Central memory CD8-positive, alpha-beta T cell (primary cell): ENCODE measurements around the gene COL6A1.
"Not testable (repeated sequence)": the region's sequence is repeated elsewhere in the genome, so short reads cannot be mapped to it uniquely, and the experiment has no call there.

Source experiments
- ATAC-seq: fragments of 150-1000 bp; cut with Tn5 transposase; replicated peaks from 2 replicates; pipeline ENCODE4 v1.10.0; 2022; ENCODE audit warnings: mild to moderate bottlenecking, moderate FRiP score, moderate number of reproducible peaks; ENCODE audit not compliant: poor library complexity, severe bottlenecking; ENCODE audit errors: extremely low read depth
- DNase-seq, 2 donors: peaks; one replicate each; pipeline ENCODE4 v3.0.0; 2021; ENCODE audit warnings: low spot score in 2 of 2
- H3K27ac Mint-ChIP-seq: one replicate; pipeline ENCODE4 v1.8.0; 2022; ENCODE audit warnings: low read depth, mild to moderate bottlenecking, moderate library complexity, mixed read lengths
- H3K27me3 Mint-ChIP-seq: one replicate; pipeline ENCODE4 v1.8.0; 2022; ENCODE audit warnings: mixed read lengths
- H3K36me3 Mint-ChIP-seq: one replicate; pipeline ENCODE4 v1.8.0; 2022; ENCODE audit warnings: mild to moderate bottlenecking, moderate library complexity, mixed read lengths; ENCODE audit not compliant: insufficient read depth
- H3K4me1 Mint-ChIP-seq: one replicate; pipeline ENCODE4 v1.8.0; 2022; ENCODE audit warnings: mixed read lengths
- H3K4me3 Mint-ChIP-seq: one replicate; pipeline ENCODE4 v1.8.0; 2022; ENCODE audit warnings: mild to moderate bottlenecking, moderate library complexity, mixed read lengths
- H3K9me3 Mint-ChIP-seq: one replicate; pipeline ENCODE4 v1.8.0; 2022; ENCODE audit warnings: mixed read lengths

The COL6A1 gene

DNA sequence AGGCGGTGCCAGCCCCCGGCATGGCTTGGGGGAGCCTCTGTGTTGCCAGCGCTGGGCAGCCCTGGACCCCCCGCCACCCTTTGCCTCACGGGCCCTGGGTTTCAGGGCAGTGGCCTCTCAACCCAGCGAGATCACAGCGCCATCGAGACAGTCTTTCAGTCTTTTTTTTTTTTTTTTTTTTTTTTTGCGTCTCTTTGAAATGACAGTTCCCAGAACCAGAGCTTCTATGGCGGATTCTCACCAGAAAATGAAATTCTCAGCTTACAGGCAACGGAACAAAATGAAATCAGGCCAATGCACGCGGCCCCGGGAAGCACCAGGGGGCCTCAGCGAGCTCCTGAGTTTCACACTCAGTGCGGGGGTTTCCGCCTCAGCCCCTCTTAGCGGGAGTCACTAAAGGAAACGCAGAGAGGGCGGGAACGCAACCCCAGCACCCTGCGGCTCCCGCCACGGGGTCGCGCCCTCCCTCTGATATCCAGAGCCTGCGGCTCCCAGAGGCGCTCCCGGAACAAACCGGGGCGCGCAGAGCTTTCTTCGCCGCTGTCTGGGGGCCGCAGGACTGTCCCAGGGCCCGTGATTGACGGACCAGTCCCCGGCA is 8.0 kb upstream of the COL6A1 start:
- H3K27ac Mint-ChIP-seq: peak overlapping the region; percentile 76
- H3K9me3 Mint-ChIP-seq: no peaks in the 10 kb centered on the region

DNA sequence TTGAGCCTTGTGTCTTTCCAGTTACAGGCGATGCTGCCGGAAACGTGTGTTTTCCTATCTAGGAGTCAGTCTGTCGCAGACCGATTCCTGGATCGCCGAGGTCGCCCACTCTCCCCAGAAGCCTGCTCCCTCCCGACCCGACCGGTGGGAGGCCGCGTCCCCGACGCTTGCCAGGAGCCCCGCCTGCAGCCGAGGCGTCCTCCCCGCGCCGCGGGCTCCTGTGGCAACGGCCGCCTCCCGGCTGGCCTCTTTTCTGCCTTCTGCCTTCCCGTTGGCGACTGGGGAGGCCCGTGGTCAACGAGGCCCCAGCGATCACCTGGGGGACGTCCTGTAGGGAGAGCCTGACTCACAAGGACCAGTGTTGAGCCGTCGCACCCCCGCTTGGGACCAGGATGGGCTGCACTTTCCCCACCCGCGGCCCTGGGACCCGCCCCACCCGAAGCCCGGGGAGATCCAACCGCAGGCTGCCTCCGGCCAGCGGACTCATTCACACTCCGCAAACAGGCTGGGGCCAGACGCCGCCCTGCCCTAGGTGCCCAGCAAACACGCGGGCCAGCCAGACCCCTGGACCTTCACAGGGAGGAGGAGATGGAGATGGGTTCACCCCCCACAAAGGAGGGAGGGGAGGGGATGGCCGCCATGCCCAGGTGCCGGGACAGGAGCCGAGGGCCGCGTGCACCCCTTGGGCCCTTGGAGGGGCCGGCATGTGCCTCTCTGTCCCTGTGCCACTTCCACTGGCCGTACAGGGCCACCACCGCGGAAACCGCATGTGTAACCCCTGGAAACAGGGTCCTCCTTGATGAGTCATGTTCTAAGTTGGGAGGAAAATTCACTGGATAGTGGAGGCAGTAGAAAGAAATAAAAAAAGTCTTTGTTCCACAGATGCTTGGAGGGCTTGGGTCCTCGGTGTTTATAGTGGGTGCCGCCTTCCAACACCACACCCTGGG is 7.2 kb upstream of the COL6A1 start:
- peak overlapping the region; percentile 92 for H3K27ac Mint-ChIP-seq
- peaks cover 16% of the 10 kb centered on the region for H3K4me1 Mint-ChIP-seq
- H3K36me3 Mint-ChIP-seq: peaks cover 8% of the 10 kb centered on the region

More for the DNA sequence above, 8.0 kb upstream of the COL6A1 start:
- Mint-ChIP-seq H3K27me3 (peaks cover 19% of the 10 kb centered on the region), H3K4me3 (peak overlapping the region; percentile 81), H3K36me3 (peaks cover 8% of the 10 kb centered on the region), H3K4me1 (peaks cover 16% of the 10 kb centered on the region)
- DNase-seq (peak; percentile 55 to 70), ATAC-seq (peak; percentile 76)

GRCh38 chr21:45975020-45975666 is 6.4 kb upstream of the COL6A1 start:
- Mint-ChIP-seq H3K9me3 (no peaks in the 10 kb centered on the region), H3K4me1 (peaks cover 16% of the 10 kb centered on the region), H3K27me3 (peaks cover 19% of the 10 kb centered on the region), H3K36me3 (peaks cover 8% of the 10 kb centered on the region), H3K4me3 (peak overlapping the region; percentile 81), H3K27ac (peak overlapping the region; percentile 92)
- ATAC-seq: no peak
- no peak for DNase-seq

More for the DNA sequence above, 7.2 kb upstream of the COL6A1 start:
- no peak for DNase-seq
- ATAC-seq: peak; percentile 33
- peak overlapping the region; percentile 81 for H3K4me3 Mint-ChIP-seq
- H3K27me3 Mint-ChIP-seq: peaks cover 19% of the 10 kb centered on the region
- H3K9me3 Mint-ChIP-seq: no peaks in the 10 kb centered on the region

- not testable (repeated sequence) for H3K36me3 Mint-ChIP-seq
- peak overlapping the region; percentile 81 for H3K4me3 Mint-ChIP-seq
- H3K27me3 Mint-ChIP-seq: peaks cover 19% of the 10 kb centered on the region
Measured at GRCh38 chr21:45975667-45976409, 5.7 kb upstream of the COL6A1 start.

DNA sequence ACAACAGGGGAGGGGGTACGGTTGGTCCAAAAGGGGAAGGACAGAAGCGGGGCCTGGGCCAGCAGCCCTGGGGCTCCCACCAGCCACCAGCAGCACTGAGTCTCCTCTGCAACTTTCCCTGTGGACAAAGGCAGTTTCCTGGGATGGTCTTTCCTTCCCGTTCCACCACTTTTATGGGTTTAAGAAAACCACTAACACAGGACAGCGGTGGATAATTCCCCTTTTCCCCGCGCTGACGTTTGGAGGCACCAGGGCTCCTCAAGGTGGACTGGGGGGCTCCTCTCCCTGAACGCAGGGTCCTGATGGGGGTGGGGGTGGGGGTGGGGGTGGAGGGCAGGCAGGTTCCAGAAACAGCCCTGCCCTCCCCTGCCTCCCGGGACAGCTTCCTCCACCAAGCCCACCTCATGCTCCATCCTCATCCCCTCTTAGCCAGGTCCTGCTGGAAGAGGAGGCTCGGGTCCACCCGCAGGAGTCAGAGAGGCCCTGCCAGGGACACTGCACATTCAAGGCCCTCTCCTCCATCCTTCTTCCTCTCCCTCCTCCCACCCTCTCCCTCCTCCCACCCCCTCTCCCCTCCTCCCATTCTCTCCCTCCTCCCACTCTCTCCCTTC is 4.8 kb upstream of the COL6A1 start:
- H3K9me3 Mint-ChIP-seq: no peaks in the 10 kb centered on the region
- no peak overlapping the region for H3K4me3 Mint-ChIP-seq
- ATAC-seq (no peak), DNase-seq (no peak)
- peaks cover 16% of the 10 kb centered on the region for H3K4me1 Mint-ChIP-seq
- peaks cover 8% of the 10 kb centered on the region for H3K36me3 Mint-ChIP-seq
- H3K27ac Mint-ChIP-seq: no peak overlapping the region
- H3K27me3 Mint-ChIP-seq: peaks cover 19% of the 10 kb centered on the region

More at GRCh38 chr21:45975667-45976409, 5.7 kb upstream of the COL6A1 start:
- H3K9me3 Mint-ChIP-seq, DNase-seq, ATAC-seq: not testable (repeated sequence)
- peak overlapping the region; percentile 92 for H3K27ac Mint-ChIP-seq
- peaks cover 16% of the 10 kb centered on the region for H3K4me1 Mint-ChIP-seq

GRCh38 chr21:45977396-45977795 is 4.2 kb upstream of the COL6A1 start:
- no peak overlapping the region for H3K27ac Mint-ChIP-seq
- ATAC-seq (no peak), DNase-seq (no peak)
- peaks cover 19% of the 10 kb centered on the region for H3K27me3 Mint-ChIP-seq
- H3K36me3 Mint-ChIP-seq: peaks cover 8% of the 10 kb centered on the region
- H3K4me3 Mint-ChIP-seq: no peak overlapping the region
- no peaks in the 10 kb centered on the region for H3K9me3 Mint-ChIP-seq
- peaks cover 16% of the 10 kb centered on the region for H3K4me1 Mint-ChIP-seq

GRCh38 chr21:45979141-45979631 is 2.4 kb upstream of the COL6A1 start:
- H3K36me3 Mint-ChIP-seq: peaks cover 4% of the 10 kb centered on the region
- H3K4me1 Mint-ChIP-seq: peaks cover 10% of the 10 kb centered on the region
- DNase-seq (no peak), ATAC-seq (no peak)
- no peak overlapping the region for H3K27ac Mint-ChIP-seq
- no peaks in the 10 kb centered on the region for H3K9me3 Mint-ChIP-seq
- no peak overlapping the region for H3K4me3 Mint-ChIP-seq
- H3K27me3 Mint-ChIP-seq: peaks cover 19% of the 10 kb centered on the region

- Mint-ChIP-seq H3K36me3 (peaks cover 3% of the 10 kb centered on the region), H3K27me3 (peaks cover 17% of the 10 kb centered on the region), H3K9me3 (peaks cover 4% of the 10 kb centered on the region), H3K4me1 (peaks cover 15% of the 10 kb centered on the region), H3K4me3 (no peak overlapping the region), H3K27ac (no peak overlapping the region)
- DNase-seq: no peak
- ATAC-seq: no peak
Measured at GRCh38 chr21:45979651-45980050, 1.9 kb upstream of the COL6A1 start.

DNA sequence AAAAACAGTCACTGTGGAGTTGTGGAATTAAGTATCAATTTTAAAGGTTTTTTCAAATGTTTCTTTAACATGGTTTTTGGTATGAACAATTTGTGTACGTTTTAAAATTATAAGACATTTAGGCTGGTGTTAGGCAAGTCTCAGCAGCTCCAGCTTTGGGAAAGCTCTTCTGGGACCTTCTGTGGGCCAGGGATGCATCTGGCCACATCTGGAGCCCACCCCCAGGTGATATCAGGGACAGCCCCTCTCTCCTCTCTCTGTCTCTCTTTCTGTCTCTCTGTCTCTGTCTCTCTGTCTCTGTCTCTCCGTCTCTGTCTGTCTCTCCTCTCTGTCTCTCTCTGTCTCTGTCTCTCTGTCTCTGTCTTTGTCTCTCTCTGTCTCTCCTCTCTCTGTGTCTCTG is 1.3 kb upstream of the COL6A1 start:
- H3K27ac Mint-ChIP-seq: no peak overlapping the region
- H3K36me3 Mint-ChIP-seq: peaks cover 5% of the 10 kb centered on the region
- H3K4me1 Mint-ChIP-seq: peaks cover 15% of the 10 kb centered on the region
- DNase-seq: no peak
- peaks cover 6% of the 10 kb centered on the region for H3K9me3 Mint-ChIP-seq
- ATAC-seq: no peak
- H3K27me3 Mint-ChIP-seq: peaks cover 10% of the 10 kb centered on the region
- no peak overlapping the region for H3K4me3 Mint-ChIP-seq

DNA sequence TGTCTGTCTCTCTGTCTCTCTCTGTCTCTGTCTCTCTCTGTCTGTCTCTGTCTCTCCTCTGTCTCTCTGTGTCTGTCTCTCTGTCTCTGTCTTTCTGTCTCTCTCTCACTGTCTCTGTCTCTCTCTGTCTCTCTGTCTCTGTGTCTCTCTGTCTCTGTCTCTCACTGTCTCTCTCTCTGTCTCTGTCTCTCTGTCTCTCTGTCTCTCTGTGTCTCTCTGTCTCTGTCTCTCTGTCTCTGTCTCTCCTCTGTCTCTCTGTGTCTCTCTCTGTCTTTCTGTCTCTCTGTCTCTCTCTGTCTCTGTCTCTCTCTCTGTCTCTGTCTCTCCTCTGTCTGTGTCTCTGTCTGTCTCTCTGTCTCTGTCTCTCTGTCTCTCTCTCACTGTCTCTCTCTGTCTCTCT is 873 bp upstream of the COL6A1 start:
- H3K4me1 Mint-ChIP-seq: peaks cover 11% of the 10 kb centered on the region
- no peak for ATAC-seq

DNA sequence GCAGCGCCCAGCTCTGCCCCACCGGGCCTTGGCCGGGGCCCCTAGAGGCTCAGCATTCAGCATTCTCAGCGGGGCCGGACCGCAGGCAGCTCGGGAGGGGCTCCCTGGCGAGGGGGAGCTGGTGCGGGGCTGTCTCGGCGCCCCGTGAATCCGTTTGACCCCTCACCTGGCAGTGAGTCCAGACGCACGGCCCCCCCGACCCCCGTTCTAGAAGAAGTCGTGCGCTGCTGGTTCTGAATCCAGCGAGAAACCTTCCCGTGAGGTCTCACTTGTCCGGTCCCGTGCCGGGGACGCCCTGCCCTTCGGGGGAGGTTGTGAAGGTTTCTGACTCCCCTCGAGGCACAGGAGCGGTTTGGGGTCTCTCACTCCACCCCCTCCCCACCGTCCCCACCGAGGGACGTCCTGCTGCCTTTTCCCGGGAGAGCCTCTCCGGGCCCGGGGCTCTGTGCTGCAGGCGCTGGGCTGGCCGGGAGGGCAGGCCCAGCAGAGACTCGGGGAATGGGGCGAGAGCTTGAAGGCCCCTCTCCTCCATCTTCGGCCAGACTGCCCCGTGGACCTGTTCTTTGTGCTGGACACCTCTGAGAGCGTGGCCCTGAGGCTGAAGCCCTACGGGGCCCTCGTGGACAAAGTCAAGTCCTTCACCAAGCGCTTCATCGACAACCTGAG is 655 bp downstream of the COL6A1 start:
- peaks cover 6% of the 10 kb centered on the region for H3K9me3 Mint-ChIP-seq
- peak overlapping the region; percentile 45 for H3K4me3 Mint-ChIP-seq
- peaks cover 2% of the 10 kb centered on the region for H3K36me3 Mint-ChIP-seq
- DNase-seq: no peak
- no peaks in the 10 kb centered on the region for H3K27me3 Mint-ChIP-seq
- H3K4me1 Mint-ChIP-seq: peaks cover 9% of the 10 kb centered on the region
- no peak overlapping the region for H3K27ac Mint-ChIP-seq
- ATAC-seq: no peak

More for the DNA sequence above, 873 bp upstream of the COL6A1 start:
- Mint-ChIP-seq H3K9me3 (peaks cover 6% of the 10 kb centered on the region), H3K27ac (no peak overlapping the region), H3K27me3 (peaks cover 6% of the 10 kb centered on the region), H3K4me3 (no peak overlapping the region), H3K36me3 (peaks cover 2% of the 10 kb centered on the region)
- no peak for DNase-seq
